GM19238 (cell line): ENCODE data around the gene SLC12A7.
"Not testable (repeated sequence)": the region's sequence is repeated elsewhere in the genome, so short reads cannot be mapped to it uniquely, and the experiment has no call there.

ENCODE experiments used
- DNase-seq: peaks from one replicate; pipeline ENCODE4 v3.0.0; 2011; ENCODE audit warnings: low spot score; ENCODE audit not compliant: insufficient read length

Gene SLC12A7

GRCh38 chr5:1010641-1011046, 101.2 kb downstream of the SLC12A7 start:
- DNase-seq, result no peak

GRCh38 chr5:1010181-1010510, 101.7 kb downstream of the SLC12A7 start:
- peak; percentile 39 for DNase-seq

- no peak for DNase-seq
Measured at GRCh38 chr5:1009359-1010180, 102.3 kb downstream of the SLC12A7 start.

GRCh38 chr5:1008451-1009358, 103.2 kb downstream of the SLC12A7 start, which contains the start of gene NKD2:
Gene NKD2 (plus strand): TSS chr5:1008802. CDS start chr5:1009058, 256 bp downstream.
- DNase-seq, result peak; percentile 80

- no peak for DNase-seq
Measured at GRCh38 chr5:1007681-1008450, 104.0 kb downstream of the SLC12A7 start.

- no peak for DNase-seq
Measured at GRCh38 chr5:1007221-1007680, 104.6 kb downstream of the SLC12A7 start.

GRCh38 chr5:1006656-1007071, 105.2 kb downstream of the SLC12A7 start:
- DNase-seq, result no peak

- DNase-seq, result no peak
Measured at GRCh38 chr5:1005904-1006655, 105.8 kb downstream of the SLC12A7 start.

- no peak for DNase-seq
Measured at GRCh38 chr5:1005249-1005851, 106.5 kb downstream of the SLC12A7 start.

GRCh38 chr5:1004461-1005248, 107.2 kb downstream of the SLC12A7 start:
- no peak for DNase-seq

GRCh38 chr5:1003296-1003937, 108.4 kb downstream of the SLC12A7 start:
- no peak for DNase-seq

- no peak for DNase-seq
Measured at GRCh38 chr5:1002836-1003235, 109.0 kb downstream of the SLC12A7 start.

GRCh38 chr5:1002271-1002546, 109.7 kb downstream of the SLC12A7 start:
- no peak for DNase-seq

- DNase-seq, result no peak
Measured at GRCh38 chr5:1001406-1002270, 110.2 kb downstream of the SLC12A7 start.

- DNase-seq, result not testable (repeated sequence)
Measured at GRCh38 chr5:1000831-1001230, 111.0 kb downstream of the SLC12A7 start.
